ENCODE results near the gene MRPL1. TPM values are rescaled to one million over a fixed set of nuclear protein-coding genes. Genes with fewer than 3 reads are reported as not detected.

The MRPL1 gene
- total RNA-seq (2022): 38.4 and 42.0 TPM in 2 replicates
- Bru-seq, nascent RNA: percentile 74 among the genes with signal in this experiment
- percentile 64 among the genes with signal in this experiment for BruChase-seq, experiment 1, labeled RNA remaining after a 2-hour chase
- BruChase-seq, experiment 2, labeled RNA remaining after a 6-hour chase: percentile 65 among the genes with signal in this experiment
- long read RNA-seq, transcript MRPL1-201 (9 exons, 1,490 nt): major isoform, 52 of 58 reads
- long read RNA-seq, partial matches to known transcripts: 0 of 58 reads
- long read RNA-seq, other reads (novel, unspliced or antisense): 6 of 58 reads

- no peaks in the 10 kb centered on the region for H3K27me3 Mint-ChIP-seq (ENCODE audit: insufficient read depth, unreplicated experiment)
- peak; percentile 88 to 89 for DNase-seq
- peaks cover 6% of the 10 kb centered on the region for H3K4me1 Mint-ChIP-seq (ENCODE audit: low read depth, unreplicated experiment)
- Histone ChIP-seq H3K36me3 (ENCODE audit: control insufficient read depth, insufficient read depth, low read length) (no peaks in the 10 kb centered on the region), H3K9me3 (no peaks in the 10 kb centered on the region), H3K4me3 (ENCODE audit: low read depth, low read length) (peak within 1 kb of the TSS; percentile 37), H3K4me1 (no peaks in the 10 kb centered on the region), H3K27me3 (replicated peaks; ENCODE audit: control insufficient read depth, insufficient read depth, low read length) (no peaks in the 10 kb centered on the region)
- TF ChIP-seq CTCF (IDR thresholded peaks at IDR 0.05; ENCODE audit: insufficient read depth in 1 of 2, low read depth in 1 of 2, low read length in 1 of 2, severe bottlenecking in 1 of 2, unreplicated experiment in 1 of 2): no peak
- ChIA-PET POLR2A (interaction anchor here (0.5 to 1.5 kb wide), 5 partner anchors 29 to 155 kb away, joined by 3 to 6 read pairs (median 5); no protein-coding TSS in a partner anchor), CTCF (interaction anchor here (1.2 to 1.6 kb wide), 2 partner anchors 43 to 44 kb away, joined by 5 to 6 read pairs; no protein-coding TSS in a partner anchor)
- peak within 1 kb of the TSS; percentile 80 for H3K4me3 Mint-ChIP-seq (ENCODE audit: unreplicated experiment)
- BruUV-seq (replicated peaks): no TSS peak
- intact Hi-C loops (cut with micrococcal nuclease; ENCODE audit: unreplicated experiment): loop anchor here (1.0 to 5.0 kb wide), 2 partner anchors 44 to 160 kb away; no protein-coding TSS in a partner anchor
- peaks cover 33% of the 10 kb centered on the region for H3K36me3 Mint-ChIP-seq (ENCODE audit: insufficient read depth, unreplicated experiment)
- no peaks in the 10 kb centered on the region for H3K9me3 Mint-ChIP-seq (ENCODE audit: unreplicated experiment)
- H3K27ac Mint-ChIP-seq (ENCODE audit: unreplicated experiment): peak within 1 kb of the TSS; percentile 86
These were observed at the start of gene MRPL1 for GRCh38 chr4:77862478-77863216. MRPL1 (plus strand) TSS chr4:77862830; CDS start chr4:77862849, 19 bp downstream.

GRCh38 chr4:77815636-77816035 is 47.0 kb upstream of the MRPL1 start:
- Histone ChIP-seq H3K4me1 (peaks cover 7% of the 10 kb centered on the region), H3K9me3 (no peaks in the 10 kb centered on the region), H3K27me3 (replicated peaks; ENCODE audit: control insufficient read depth, insufficient read depth, low read length) (no peaks in the 10 kb centered on the region), H3K4me3 (ENCODE audit: low read depth, low read length) (no peak overlapping the region), H3K36me3 (ENCODE audit: control insufficient read depth, insufficient read depth, low read length) (no peaks in the 10 kb centered on the region)
- POLR2A ChIA-PET: no interaction called here
- H3K36me3 Mint-ChIP-seq (ENCODE audit: insufficient read depth, unreplicated experiment): peaks cover 13% of the 10 kb centered on the region
- intact Hi-C loops (cut with micrococcal nuclease; ENCODE audit: unreplicated experiment): loop anchor here (5.0 kb wide), 1 partner anchor 142 kb away; no protein-coding TSS in a partner anchor
- no peaks in the 10 kb centered on the region for H3K4me1 Mint-ChIP-seq (ENCODE audit: low read depth, unreplicated experiment)
- BruUV-seq (replicated peaks): no TSS peak
- no peak overlapping the region for H3K27ac Mint-ChIP-seq (ENCODE audit: unreplicated experiment)
- CTCF ChIA-PET: no interaction called here
- H3K9me3 Mint-ChIP-seq (ENCODE audit: unreplicated experiment): no peaks in the 10 kb centered on the region
- TF ChIP-seq CTCF (IDR thresholded peaks at IDR 0.05; ENCODE audit: insufficient read depth in 1 of 2, low read depth in 1 of 2, low read length in 1 of 2, severe bottlenecking in 1 of 2, unreplicated experiment in 1 of 2): no peak
- H3K27me3 Mint-ChIP-seq (ENCODE audit: insufficient read depth, unreplicated experiment): no peaks in the 10 kb centered on the region
- DNase-seq: no peak
- no peak overlapping the region for H3K4me3 Mint-ChIP-seq (ENCODE audit: unreplicated experiment)

GRCh38 chr4:77816546-77816945 is 46.1 kb upstream of the MRPL1 start:
- H3K4me1 Mint-ChIP-seq (ENCODE audit: low read depth, unreplicated experiment): no peaks in the 10 kb centered on the region
- POLR2A ChIA-PET: no interaction called here
- Histone ChIP-seq H3K27me3 (replicated peaks; ENCODE audit: control insufficient read depth, insufficient read depth, low read length) (no peaks in the 10 kb centered on the region), H3K4me3 (ENCODE audit: low read depth, low read length) (no peak overlapping the region), H3K4me1 (peaks cover 7% of the 10 kb centered on the region), H3K36me3 (ENCODE audit: control insufficient read depth, insufficient read depth, low read length) (no peaks in the 10 kb centered on the region), H3K9me3 (no peaks in the 10 kb centered on the region)
- no TSS peak for BruUV-seq (replicated peaks)
- CTCF ChIA-PET: no interaction called here
- intact Hi-C loops (cut with micrococcal nuclease; ENCODE audit: unreplicated experiment): loop anchor here (5.0 kb wide), 1 partner anchor 141 kb away; no protein-coding TSS in a partner anchor
- H3K4me3 Mint-ChIP-seq (ENCODE audit: unreplicated experiment): no peak overlapping the region
- no peaks in the 10 kb centered on the region for H3K9me3 Mint-ChIP-seq (ENCODE audit: unreplicated experiment)
- peaks cover 13% of the 10 kb centered on the region for H3K36me3 Mint-ChIP-seq (ENCODE audit: insufficient read depth, unreplicated experiment)
- no peaks in the 10 kb centered on the region for H3K27me3 Mint-ChIP-seq (ENCODE audit: insufficient read depth, unreplicated experiment)
- no peak for DNase-seq
- no peak overlapping the region for H3K27ac Mint-ChIP-seq (ENCODE audit: unreplicated experiment)
- no peak for TF ChIP-seq CTCF (IDR thresholded peaks at IDR 0.05; ENCODE audit: insufficient read depth in 1 of 2, low read depth in 1 of 2, low read length in 1 of 2, severe bottlenecking in 1 of 2, unreplicated experiment in 1 of 2)
